GM20431 (cell line): ENCODE data around the gene SPOCK2.

Source experiments
- in situ Hi-C: fragments of 300-500 bp; cut with MseI, MboI; formaldehyde crosslinking; loops from one replicate; pipeline ENCODE4 v1.15.0; 2020; ENCODE audit warnings: low sequenced_read_pairs; ENCODE audit not compliant: unreplicated experiment

The SPOCK2 gene

GRCh38 chr10:72061491-72061890 is 26.9 kb downstream of the SPOCK2 start:
- in situ Hi-C loops = loop anchor here (25.0 kb wide), 1 partner anchor 276 kb away; no protein-coding TSS in a partner anchor

DNA sequence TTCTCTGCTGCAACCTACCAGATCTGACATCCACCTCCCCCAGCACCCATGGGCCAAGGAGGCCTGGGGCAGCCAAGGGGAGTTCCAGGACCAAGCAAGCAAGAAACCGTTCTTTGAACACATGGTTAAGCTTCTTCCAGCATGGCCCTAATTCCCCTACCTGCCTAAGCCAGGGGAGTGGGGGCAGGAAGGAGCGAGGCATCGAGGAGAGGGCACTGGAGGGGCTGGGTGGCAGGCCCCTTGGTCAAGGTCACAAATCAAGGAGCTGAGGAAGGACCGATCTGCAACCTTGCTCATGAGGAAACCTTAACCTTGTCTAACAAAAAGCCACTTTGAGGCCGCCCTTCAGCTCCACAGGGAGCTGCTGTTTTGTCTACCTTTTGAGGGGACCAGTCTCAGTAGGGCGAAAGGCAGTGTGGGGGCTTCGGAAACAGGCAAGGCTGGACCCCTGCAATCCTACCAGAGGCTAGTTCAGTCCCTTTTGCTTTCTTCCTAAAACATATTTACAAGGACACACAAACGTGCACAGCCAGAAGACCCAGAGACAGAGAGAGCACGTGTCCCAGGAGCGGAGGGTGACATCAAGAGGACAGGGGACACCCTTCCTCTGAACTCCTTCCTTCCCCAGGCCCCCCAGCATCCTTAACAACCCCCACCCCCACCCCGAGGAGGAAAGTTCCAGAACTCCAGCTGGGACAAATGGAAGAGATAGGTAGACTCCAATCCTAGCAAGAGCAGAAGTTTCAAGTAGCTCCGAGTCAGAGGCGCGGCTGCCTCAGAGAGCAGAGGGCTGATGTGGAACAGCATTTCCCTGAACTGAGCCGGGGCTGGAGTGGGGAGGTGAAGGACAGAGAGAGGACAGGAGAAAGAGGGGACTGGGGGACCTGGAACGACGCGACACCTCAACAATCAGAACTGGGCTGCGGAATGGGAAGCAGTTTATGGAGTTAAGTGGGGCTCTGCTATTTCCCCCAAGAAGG is 28.2 kb downstream of the SPOCK2 start:
- in situ Hi-C loops = loop anchor here (25.0 kb wide), 1 partner anchor 277 kb away; no protein-coding TSS in a partner anchor

- in situ Hi-C loops = loop anchor here (25.0 kb wide), 1 partner anchor 278 kb away; no protein-coding TSS in a partner anchor
Measured at GRCh38 chr10:72058989-72059842, 29.1 kb downstream of the SPOCK2 start.

DNA sequence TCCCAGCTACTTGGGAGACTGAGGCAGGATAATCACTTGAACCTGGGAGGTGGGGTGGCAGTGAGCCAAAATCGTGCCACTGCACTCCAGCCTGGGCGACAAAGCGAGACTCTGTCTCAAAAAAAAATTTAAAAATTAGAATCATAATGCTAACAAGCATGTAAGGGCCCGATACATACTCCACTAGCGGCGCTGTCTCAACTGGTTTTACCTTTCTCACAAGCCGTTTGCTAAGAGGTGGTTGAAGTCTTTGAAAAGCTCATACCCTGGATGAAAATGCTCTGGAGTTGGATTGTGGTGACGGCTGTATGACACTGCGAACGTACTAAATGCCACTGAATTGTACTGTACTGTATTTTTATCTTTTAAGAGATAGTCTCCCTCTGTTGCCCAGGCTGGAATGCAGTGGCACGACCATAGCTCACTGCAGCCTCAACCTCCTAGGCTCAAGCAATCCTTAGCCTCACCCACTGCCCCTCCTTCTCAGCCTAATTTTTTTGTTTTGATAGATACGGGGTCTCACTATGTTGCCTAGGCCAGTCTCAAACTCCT is 29.9 kb downstream of the SPOCK2 start:
- in situ Hi-C loops = loop anchor here (25.0 kb wide), 1 partner anchor 279 kb away; no protein-coding TSS in a partner anchor

DNA sequence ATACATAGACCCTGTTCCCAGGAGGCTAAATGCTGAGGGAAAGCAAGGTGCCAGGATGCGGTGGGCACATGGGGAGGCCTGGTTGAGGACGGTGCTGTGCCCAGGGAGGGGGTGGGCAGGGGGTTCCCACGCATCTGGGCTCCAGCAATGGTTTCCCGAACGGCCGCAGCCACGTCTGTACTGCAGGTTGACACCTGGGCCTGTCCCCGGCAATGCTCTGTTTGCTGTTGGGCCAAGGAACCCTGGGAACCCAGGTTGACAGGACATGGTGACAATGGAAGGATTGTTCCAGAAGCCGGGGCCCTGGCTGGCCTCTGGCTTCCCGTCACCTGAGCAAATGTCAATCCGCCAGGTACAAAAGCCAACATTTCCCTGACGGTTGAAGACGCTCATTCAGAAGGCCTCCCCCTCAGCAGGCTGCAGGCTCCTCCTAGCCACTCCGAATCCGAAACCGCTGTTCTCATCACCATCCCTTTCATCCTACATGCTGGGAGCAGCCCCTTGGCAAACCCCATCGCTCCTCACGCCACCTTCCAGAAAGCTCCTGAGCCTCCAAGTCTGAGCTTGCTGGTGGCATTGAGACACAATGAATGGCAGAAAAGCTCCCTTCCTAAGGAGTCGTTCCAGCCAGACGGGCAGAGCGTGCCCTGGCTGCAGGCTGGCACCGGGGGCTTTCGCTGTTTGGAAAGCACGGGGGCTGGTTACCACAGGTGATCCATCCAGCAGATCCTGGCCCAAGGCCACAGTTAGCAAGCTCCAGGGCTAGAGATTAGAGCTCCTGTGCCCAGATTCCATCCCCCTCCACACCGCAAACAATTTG is 31.2 kb downstream of the SPOCK2 start:
- in situ Hi-C loops = loop anchor here (25.0 kb wide), 1 partner anchor 280 kb away; no protein-coding TSS in a partner anchor

DNA sequence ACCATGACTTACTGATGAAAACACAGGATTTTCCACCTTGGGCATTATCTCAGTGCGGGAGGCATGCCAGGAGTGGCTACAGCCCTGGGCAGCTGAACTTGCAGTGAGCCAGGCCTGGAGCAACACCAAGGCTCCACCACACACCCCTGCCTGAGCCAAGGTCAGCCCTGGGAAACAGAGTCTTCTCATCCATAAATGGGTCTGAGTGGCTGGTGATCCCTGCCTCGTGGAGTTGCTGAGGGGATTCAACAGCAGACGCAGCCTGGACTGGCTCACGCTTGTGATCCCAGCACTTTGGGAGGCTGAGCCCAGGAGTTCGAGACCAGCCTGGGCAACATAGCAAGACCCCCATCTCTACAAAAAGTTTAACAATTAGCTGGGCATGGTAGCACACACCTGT is 32.2 kb downstream of the SPOCK2 start:
- in situ Hi-C loops = loop anchor here (25.0 kb wide), 1 partner anchor 281 kb away; no protein-coding TSS in a partner anchor

DNA sequence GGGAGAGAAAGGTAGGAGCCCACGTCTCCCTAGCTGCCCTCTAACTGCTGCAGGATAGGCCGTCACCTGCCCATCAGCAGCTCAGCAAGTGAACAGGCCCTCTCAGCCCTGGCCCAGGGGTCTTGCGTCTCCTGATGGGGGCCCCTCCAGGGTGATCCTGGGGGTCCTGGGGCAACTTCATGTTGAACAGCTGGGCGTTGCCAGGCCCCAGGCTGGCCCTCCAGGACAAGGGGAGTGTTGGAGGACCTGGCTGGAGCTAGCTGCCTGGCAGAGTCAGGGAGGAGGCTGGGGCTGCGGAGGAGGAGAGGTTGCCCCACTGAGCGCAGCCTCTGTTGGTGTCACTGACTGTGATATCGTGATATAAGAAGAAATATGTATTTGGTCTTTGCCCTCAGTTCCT is 34.7 kb downstream of the SPOCK2 start:
- in situ Hi-C loops = loop anchor here (25.0 kb wide), 1 partner anchor 284 kb away; no protein-coding TSS in a partner anchor

- in situ Hi-C loops = loop anchor here (25.0 kb wide), 1 partner anchor 286 kb away; no protein-coding TSS in a partner anchor
Measured at GRCh38 chr10:72050873-72051272, 37.5 kb downstream of the SPOCK2 start.

DNA sequence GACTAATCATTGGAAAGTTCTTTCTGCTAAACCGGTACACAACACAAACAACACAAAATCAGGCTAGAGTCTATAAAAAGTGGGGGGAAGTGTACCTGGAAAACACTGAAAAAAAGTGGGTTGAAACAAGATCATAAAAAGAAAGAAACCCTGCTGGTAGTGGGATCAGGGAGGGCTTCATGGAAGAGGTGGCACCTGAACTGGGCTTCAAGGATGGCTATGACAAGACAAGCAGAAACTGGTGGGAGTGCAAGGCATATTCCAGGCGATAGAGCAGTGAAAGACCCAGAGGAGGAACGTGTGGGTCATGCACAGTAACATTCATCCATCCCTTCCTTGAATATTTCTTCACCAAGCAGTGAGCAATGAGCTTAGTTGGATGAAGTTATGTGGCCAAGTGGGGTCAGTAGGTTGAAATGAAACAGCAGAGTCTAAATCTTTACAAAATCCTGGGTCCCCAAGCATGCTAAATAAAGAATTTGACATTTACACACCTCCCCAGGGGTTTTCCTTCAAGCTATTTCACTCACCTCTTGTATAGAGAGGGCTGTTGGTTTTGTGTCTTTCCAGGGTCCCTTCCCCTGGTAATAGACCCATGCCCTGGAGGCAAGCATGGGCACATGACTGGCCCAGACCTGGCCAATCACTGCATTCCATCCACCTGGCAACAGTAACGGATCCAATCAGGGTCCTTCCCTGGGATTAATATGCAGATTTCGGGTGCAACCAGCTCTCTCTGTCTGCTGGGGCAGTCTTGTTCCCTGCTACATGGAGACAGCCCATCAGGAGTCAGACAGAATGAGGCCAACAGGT is 38.2 kb downstream of the SPOCK2 start:
- in situ Hi-C loops = loop anchor here (10.0 to 25.0 kb wide), 2 partner anchors 105 to 287 kb away; no protein-coding TSS in a partner anchor

DNA sequence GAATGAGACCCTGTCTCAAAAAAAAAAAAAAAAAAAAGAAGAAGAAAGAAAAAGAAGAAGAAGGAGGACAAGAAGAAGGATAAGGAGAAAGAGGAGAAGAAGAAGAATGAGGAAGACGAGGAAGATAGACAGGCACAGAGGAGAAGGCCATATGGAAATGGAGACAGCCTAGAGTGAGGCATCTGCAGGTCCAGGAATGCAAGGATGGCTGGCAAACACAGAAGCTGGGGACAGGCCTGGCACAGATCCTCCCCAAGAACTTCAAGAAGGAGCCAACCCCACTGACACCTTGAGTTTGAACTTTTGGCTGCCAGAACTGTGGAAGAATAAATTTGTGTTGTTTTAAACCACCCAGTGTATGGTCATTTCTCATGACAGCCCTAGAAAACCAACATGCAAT is 38.9 kb downstream of the SPOCK2 start:
- in situ Hi-C loops = loop anchor here (10.0 kb wide), 1 partner anchor 105 kb away; no protein-coding TSS in a partner anchor

DNA sequence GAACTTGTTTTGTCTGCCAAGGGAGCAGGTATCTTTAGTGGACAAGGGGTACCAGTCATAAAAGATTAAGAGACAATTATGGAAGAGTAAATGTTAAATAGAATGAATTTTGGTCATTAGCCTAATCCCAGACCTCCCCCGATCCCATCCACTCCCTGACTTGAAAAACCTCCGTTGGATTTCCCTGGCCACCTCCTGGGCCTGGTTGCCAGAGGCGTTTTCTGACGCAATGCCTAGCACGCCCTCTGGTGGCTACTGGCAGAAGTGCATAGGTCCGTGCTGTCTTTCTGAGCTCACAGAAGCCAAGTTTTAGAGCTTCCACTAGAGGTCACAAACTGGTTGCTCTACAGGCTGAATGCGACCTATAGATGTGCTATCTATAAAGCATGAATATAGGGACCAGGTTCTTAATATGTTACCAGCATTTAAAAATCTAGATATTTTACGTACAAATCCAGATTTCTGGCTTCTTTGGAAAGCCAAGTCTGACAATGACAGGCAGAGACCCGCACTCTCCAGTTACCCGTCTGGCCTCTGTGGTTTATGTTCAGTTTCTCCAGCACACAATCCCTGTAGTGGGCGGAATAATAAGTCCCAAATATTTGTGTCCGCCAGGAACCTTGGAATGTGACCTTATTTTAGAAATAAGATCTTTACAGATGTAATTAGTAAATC is 39.8 kb downstream of the SPOCK2 start:
- in situ Hi-C loops = loop anchor here (10.0 kb wide), 1 partner anchor 104 kb away; no protein-coding TSS in a partner anchor

DNA sequence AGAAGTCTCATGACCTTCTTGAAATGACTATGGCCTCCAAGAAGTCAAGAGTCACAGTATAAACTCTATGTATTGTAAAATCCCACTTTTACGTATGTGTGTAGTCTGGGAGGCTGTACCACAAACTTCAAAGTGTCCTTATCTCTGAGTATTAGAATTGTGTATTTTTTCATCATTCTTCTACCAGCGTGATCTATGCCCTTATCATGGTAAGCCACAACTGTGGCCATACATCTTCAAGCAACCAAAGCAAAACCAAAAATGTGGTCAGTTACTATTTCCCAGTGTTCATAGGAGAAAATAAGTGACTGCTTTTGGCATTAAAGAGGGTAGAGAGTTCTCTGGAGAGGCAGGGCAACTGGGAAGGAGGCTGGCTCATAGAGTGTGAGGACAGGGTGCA is 42.8 kb downstream of the SPOCK2 start:
- in situ Hi-C loops = loop anchor here (10.0 kb wide), 1 partner anchor 101 kb away; no protein-coding TSS in a partner anchor

- in situ Hi-C loops = loop anchor here (10.0 kb wide), 1 partner anchor 100 kb away; no protein-coding TSS in a partner anchor
Measured at GRCh38 chr10:72044417-72045041, 43.8 kb downstream of the SPOCK2 start.

DNA sequence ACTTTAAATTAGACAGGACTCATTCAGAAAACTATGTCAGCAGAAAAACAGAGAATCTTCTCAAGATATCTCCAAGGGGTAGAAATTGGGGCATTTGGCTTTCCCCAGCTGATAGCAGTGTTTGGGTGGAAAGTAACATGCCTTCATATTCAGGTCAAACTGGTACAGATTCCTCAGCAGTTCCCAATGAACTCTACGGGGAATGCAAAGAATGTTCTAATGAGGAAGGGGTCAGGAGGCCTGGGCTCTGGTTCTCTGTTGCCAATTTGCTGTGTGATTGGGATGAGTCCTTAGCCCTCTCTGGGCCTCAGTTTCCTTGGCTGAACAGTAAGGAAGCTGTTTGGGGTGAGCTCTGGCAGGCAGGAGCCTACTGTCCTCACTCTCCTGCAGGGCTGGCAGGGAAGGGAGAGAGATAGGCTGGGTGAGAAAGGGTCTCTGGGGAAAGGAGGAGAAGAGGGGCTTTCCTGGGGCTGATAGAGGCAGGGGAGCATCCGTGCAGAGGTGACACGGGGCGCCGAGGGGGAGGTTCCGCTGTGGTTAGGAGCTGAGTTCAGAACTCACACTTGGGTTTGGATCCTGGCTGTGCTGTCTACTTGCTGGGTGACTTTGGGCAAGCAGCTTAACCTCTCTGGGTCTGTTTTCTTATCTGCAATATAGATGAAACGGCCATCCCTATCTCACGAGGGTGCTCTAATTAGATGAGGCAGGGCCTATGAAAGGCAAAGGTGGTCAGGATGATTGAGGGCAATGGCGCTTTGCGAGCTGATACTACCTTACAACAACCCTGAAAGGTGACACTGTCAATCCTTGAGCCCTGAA is 45.1 kb downstream of the SPOCK2 start:
- in situ Hi-C loops = loop anchor here (10.0 kb wide), 1 partner anchor 98 kb away; no protein-coding TSS in a partner anchor

DNA sequence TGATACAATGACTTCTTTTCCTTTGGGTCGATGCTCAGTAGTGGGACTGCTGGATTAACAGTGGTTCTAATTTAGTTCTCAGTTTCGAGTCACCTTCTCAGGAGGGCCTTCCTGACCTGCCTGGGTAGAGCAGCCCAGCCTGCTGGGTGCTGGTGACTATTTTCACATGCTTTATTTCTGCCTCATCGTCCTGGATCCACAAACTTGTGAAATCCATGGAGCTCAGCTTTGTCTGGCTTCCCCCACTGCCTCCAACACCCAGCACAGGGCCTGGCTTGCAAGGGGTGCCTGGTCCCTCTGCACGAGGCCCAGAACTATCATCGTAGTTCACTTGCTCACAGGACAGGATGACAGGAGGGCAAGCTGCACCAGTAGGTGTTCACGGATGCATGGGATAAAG is 46.9 kb downstream of the SPOCK2 start:
- in situ Hi-C loops = loop anchor here (10.0 kb wide), 1 partner anchor 97 kb away; no protein-coding TSS in a partner anchor

DNA sequence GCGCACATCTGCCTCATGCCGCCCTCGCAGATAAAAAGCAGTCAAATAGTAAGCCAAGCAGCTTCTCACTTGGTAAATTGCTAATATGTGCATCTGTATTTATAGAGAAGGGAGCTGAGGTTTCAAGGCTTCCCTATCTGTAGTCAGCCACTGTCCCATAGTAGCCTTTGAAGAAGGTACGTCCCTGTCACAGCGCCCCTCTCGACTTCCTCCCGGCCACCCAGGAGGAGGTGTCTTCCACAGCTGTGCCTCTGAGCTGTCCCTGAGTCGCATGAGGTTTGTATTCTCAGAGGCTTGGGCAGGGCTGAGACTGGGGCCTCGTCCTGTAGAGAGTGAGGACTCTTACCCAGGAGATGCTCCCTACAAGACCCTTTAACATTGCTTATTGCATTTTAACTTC is 49.0 kb downstream of the SPOCK2 start:
- in situ Hi-C loops = no loop called here
